HEK293T (cell line): ENCODE results near the gene ASCC1.

Experiments used
- BHLHE40 ChIP-seq: fragments of 450-650 bp; IDR thresholded peaks from 2 replicates; pipeline ENCODE4 v1.6.1; 2016; ENCODE audit warnings: mild to moderate bottlenecking, moderate library complexity, borderline replicate concordance
- CTBP1 ChIP-seq: fragments of 450-650 bp; IDR thresholded peaks from 2 replicates; pipeline ENCODE4 v1.6.1; 2016; ENCODE audit warnings: borderline replicate concordance
- ELF4 ChIP-seq: fragments of 450-650 bp; IDR thresholded peaks from 2 replicates; pipeline ENCODE4 v1.6.1; 2017; ENCODE audit warnings: antibody characterized with exemption
- L3MBTL2 ChIP-seq: fragments of 450-650 bp; conservative IDR thresholded peaks from 2 replicates; pipeline ENCODE4 v1.6.1; 2016; ENCODE audit warnings: mild to moderate bottlenecking
- NFRKB ChIP-seq: fragments of 450-650 bp; IDR thresholded peaks from 2 replicates; pipeline ENCODE4 v1.6.1; 2016; ENCODE audit warnings: mild to moderate bottlenecking, moderate library complexity
- PKNOX1 ChIP-seq: fragments of 450-650 bp; IDR thresholded peaks from 2 replicates; pipeline ENCODE4 v1.6.1; 2016

DNA sequence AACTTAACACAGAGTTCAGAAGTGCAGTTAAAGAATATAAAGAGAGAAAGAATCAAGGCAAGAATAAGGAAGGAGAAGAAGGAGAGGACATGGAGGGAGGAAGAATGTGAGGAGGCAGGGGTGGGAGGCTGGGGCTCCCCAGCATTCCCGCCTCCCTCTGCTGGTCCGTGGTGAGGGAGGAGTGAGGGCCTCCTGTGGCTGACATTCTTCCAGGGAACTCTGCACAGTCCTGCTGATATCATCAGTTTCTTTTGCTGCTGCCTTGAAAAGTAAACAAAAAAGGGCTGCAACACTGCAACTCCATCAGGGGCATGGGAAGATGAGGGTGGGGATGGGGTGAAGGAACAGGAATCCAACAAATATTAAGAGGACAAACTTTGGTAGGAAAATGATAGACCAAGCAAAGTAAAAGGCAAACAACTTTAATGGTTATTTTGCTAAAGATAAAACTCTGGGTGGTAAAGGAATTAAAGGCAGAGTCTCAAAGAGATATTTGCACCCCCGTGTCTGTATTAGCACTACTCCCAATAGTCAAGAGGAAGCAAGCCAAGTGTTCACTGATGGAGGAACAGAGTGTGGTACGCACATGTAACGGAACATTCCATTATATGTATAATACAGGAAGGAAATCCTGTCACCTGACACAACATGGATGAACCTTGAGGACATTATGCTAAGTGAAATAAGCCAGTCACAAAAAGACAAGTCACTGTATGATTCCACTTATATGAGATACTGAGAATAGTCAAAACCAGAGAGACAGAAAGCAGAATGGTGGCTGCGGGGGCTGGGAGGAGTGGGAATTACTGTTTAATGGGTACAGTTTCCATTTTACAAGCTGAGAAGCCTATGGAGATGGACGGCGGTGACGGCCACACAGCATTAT, 119.7 kb downstream of the ASCC1 start:
- TF ChIP-seq L3MBTL2 = no peak
- no peak for TF ChIP-seq ELF4
- no peak for TF ChIP-seq NFRKB
- no peak for TF ChIP-seq CTBP1
- TF ChIP-seq PKNOX1 = no peak
- no peak for TF ChIP-seq BHLHE40
